ENCODE data around the gene AK1.

The AK1 gene, protein sequence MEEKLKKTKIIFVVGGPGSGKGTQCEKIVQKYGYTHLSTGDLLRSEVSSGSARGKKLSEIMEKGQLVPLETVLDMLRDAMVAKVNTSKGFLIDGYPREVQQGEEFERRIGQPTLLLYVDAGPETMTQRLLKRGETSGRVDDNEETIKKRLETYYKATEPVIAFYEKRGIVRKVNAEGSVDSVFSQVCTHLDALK

GRCh38 chr9:127877566-127877998 lies at the start of gene AK1:
TSS of gene AK1 (minus strand) at chr9:127877675. CDS start at chr9:127874617, 3,058 bp downstream.
- DNase-seq = no peak

GRCh38 chr9:127926906-127927200 lies 49.4 kb upstream of the AK1 start:
- no peak for DNase-seq

DNA sequence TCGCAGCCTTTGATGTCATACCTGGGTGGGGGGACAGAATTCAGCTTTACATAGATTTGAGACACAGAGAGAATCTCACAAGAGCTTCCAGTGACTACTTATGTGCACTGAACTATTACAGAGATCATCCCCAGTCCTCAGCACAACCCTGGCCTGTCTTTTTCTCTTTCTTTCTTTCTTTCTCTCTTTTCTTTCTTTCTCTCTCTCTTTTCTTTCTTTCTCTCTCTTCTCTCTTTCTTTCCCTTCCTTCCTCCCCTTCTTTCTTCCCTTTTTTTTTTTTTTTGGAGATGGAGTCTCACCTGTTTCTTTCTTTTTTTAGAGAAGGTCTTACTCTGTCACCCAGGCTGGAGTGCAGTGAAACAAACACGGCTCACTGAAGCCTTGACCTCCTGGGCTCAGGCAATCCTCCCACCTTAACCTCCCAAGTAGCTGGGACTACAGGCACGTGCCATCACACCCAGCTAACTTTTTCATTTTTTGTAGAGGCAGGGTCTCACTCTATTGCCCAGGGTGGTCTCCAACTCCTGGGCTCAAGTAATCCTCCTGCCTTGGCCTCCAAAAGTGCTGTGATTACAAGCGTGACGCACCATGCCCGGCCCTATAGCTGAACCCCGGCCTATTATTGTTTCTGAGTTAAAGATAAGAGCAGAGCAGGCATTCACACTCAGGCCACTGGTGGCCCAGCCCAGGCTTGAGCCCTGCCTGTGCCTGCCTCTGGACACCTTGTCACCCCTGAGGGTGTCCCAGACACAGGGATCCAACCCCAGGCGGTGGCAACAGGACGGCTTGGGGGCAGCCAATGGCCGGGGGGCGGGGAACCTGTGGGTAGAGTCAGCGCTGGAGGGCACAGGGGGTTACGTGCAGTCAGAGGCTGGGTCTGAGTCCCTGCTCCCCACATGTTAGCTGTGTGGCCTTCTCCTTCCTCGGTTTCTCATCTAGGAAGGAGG lies 48.8 kb upstream of the AK1 start:
- DNase-seq = no peak

DNA sequence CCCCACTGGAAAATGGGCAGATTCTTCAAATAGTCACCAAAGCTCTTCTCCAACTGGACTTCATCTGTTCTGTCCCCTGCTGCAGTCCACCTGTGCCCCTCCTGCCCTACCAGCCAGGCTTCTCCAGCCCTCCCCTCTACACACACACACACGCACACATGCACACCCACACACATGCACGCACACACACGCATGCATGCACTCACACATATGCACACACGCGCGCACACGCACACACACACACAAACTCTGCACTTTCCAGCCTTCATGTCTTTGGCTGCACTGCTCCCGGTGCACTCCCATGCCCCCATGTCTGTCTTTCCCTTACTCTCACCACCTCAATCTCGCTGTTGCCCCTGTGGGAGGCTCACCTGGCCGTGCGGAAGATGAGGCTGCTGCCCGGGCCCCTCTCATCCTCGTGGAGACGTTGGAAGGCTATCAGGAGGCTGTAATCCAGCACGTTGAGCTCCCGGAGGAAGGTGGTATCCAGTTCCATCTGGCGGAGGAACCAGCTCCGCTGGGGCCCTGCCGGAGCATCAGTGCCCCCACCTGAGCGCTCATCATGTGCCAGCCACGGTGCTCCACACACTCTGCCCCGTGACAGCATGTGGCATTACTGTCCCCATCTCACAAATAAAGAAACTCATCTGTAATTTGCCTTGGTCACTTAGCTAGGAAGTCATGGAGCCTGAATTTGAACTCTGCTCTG lies 47.4 kb upstream of the AK1 start:
- DNase-seq = no peak

DNA sequence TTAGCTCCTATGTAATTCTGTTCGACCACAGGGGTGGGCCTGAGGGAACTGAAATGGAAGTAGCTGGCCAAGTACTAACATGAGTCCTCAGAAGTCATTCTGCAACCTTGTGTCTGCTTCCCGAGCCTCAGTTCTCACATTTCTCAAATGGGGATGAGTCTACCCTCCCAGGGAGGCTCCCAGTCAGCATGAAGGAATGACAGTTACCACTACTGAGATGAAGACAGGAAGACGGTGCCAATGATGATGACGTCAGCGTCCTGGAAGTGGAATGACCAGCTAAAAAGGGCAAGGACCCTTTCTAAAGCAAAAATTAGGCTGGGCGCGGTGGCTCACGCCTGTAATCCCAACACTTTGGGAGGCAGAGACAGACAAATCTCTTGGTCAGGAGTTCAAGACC lies 46.3 kb upstream of the AK1 start:
- no peak for DNase-seq

DNA sequence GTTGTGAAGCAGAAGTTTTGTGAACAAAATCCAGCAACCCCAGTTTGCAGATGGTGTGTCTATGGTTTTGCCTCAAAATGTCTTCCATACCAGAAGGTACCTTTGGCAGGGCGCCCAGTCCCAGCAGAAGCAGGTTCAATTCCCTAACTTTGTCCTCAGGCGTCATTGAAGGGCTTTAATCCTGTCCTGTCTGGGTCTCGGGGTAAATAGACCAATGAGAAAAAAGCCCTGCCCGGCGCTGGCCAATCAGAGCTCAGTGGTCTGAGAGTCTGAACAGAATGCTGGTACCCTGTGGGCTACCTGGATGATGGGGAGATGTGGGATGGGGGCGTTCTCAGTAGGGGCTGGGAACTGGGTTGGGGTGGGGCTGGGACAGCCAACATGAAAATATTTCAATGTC lies 45.6 kb upstream of the AK1 start:
- no peak for DNase-seq

DNA sequence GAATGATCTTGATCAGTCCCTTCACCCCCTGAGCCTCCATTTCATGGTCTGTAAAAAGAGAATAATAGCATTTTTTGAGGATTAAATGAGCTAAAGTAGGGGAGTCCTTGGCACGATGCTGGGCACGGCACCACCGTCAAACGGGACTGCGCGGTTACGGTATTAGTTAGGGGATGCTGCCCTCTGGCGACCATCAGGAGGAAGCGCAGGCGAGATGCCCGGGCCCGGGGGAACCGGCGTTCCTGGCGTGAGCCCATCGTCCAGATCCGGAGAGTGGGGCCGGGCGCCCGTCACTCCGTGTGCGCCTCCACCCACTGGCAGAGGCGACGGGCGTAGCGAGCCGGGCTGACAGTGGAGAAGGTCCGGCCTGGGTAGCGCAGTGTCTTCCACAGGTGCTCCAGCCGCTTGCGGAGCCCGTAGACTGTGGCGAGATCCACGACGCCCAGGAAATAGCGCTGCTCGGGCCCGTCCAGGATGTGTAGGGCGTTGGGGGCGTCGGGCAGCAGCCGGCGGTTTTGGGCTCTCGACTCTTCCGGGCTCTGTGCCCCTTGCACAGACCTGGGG lies 44.2 kb upstream of the AK1 start:
- DNase-seq = peak; percentile 92

DNA sequence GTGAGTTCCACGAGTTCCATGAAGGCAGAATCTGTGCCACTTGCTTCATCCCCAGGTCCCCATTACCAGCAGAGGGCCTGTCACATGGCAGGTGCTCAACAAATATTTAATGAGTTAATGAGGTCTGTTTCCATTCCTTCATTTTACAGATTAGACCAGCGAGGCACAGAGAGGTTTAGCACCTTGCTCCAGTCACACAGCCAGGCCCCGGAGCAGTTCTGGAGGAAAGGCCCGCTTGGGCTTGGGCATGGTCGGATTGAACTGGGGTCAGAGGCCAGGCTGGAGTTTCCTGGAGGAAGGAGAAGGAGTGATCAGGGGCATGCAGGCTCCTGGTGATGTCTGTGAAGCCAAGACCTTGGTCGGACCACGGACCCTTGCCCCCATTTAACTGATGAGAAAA lies 43.3 kb upstream of the AK1 start:
- DNase-seq = no peak

GRCh38 chr9:127919253-127919815 lies 41.9 kb upstream of the AK1 start:
- DNase-seq = peak; percentile 61

GRCh38 chr9:127918183-127919107 lies 41.0 kb upstream of the AK1 start:
- no peak for DNase-seq

- DNase-seq = no peak
Measured at GRCh38 chr9:127917603-127918002, 40.1 kb upstream of the AK1 start.

GRCh38 chr9:127916720-127917581 lies 39.5 kb upstream of the AK1 start, which contains the start of gene ST6GALNAC4:
TSS of gene ST6GALNAC4 (minus strand) at chr9:127917041. CDS start at chr9:127916419, 622 bp downstream.
- peak; percentile 98 for DNase-seq

- DNase-seq = peak; percentile 53
Measured at GRCh38 chr9:127915801-127916719, 38.6 kb upstream of the AK1 start.

GRCh38 chr9:127915325-127915752 lies 37.9 kb upstream of the AK1 start:
- no peak for DNase-seq

DNA sequence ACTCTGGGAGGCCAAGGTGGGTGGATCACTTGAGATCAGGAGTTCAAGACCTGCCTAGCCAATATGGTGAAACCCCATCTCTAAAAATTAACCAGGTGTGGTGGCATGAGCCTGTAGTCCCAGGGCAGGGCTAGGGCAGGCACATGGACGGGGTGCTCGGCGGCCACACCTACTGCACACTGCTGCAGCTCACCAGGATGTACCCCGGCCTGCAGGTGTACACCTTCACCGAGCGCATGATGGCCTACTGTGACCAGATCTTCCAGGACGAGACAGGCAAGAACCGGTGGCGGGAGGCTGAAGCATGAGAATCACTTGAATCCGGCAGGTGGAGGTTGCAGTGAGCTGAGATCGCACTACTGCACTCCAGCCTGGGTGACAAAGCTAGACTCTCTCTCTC lies 36.2 kb upstream of the AK1 start:
- no peak for DNase-seq

DNA sequence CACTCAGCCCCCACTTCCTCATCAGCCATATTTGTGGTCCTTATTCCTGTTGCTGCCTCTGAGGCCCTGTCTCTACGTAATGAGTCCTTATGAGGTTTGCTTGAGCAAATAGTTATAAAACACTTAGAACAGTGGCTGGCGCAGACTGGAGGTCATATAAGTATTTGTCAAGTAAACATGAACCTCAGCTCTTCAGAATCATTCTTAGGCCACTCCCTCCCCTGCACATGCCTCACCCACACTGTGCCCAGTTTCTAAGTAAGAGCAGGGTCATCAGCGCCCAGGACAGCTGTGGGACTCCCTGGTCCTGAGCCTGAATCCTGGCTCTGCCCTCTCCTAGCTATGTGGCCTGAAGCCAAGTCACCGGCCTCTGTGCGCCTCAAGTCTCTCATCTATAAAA lies 35.4 kb upstream of the AK1 start:
- no peak for DNase-seq

- no peak for DNase-seq
Measured at GRCh38 chr9:127912296-127912695, 34.8 kb upstream of the AK1 start.

GRCh38 chr9:127910613-127911205 lies 33.2 kb upstream of the AK1 start:
- DNase-seq = no peak

DNA sequence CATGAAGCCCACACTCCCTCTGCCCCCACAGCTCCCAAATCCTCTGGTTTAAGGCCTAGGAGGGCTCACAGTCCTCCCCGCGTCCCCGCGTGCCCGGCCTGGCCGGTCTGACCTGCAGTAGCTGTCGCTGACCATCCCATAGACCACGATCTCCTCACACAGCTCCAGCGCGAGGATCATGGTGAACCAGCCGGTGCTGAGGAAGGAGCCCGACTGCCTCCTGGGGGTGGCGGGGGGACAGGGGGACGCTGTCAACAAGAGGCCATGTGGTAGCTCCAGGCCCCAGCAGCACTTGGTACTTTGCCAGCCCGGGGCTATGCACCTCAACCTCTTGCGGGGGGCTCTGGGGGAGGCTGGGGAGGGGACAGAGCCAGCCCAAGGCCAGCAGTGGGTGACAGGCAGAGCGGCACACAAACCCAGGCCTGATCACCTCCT lies 32.4 kb upstream of the AK1 start:
- no peak for DNase-seq

- DNase-seq = no peak
Measured at GRCh38 chr9:127908660-127908926, 31.1 kb upstream of the AK1 start.

Data from stimulated activated CD8-positive, alpha-beta memory T cell treated with anti-CD3 and anti-CD28 coated beads, Interleukin-4, amount 100 ng/mL, for 48 hours (primary cell).